Lung (tissue), 12 donors: ENCODE data around the gene IQCE. TPM values are rescaled to one million over a fixed set of nuclear protein-coding genes. Genes with fewer than 3 reads are reported as not detected.
"Not testable (repeated sequence)": the region's sequence is repeated elsewhere in the genome, so short reads cannot be mapped to it uniquely, and the experiment has no call there.

ENCODE experiments used
- ATAC-seq: fragments of 200-7000 bp; cut with Tn5 transposase; one replicate; pipeline ENCODE4 v1.9.1; 2020; ENCODE audit warnings: moderate number of reproducible peaks; ENCODE audit not compliant: insufficient read depth, low FRiP score
- DNase-seq, 3 donors: peaks; one replicate each; pipeline ENCODE4 v3.0.0-alpha.2; 2013 to 2017
- H3K27ac ChIP-seq, 2 donors: one replicate each; pipeline ENCODE4 v1.5.1; 2013; ENCODE audit warnings: mild to moderate bottlenecking in 2 of 2, moderate library complexity in 2 of 2, control low read depth in 1 of 2, inconsistent platforms in 1 of 2, low read depth in 1 of 2, low read length in 1 of 2
- H3K27me3 ChIP-seq, 3 donors: one replicate each; pipeline ENCODE4 v1.5.1; 2013; ENCODE audit warnings: low read length in 2 of 3; ENCODE audit not compliant: control insufficient read depth in 3 of 3, insufficient read depth in 3 of 3
- H3K36me3 ChIP-seq, 4 donors: one replicate each; pipeline ENCODE4 v1.5.1; 2013; ENCODE audit warnings: low read length in 4 of 4, mild to moderate bottlenecking in 1 of 4, moderate library complexity in 1 of 4; ENCODE audit not compliant: control insufficient read depth in 4 of 4, insufficient read depth in 4 of 4
- H3K4me1 ChIP-seq, 5 donors: one replicate each; pipeline ENCODE4 v1.5.1; 2013; ENCODE audit warnings: low read length in 5 of 5, mild to moderate bottlenecking in 2 of 5, moderate library complexity in 1 of 5; ENCODE audit not compliant: control insufficient read depth in 5 of 5, insufficient read depth in 5 of 5
- H3K4me3 ChIP-seq: one replicate; pipeline ENCODE4 v1.5.1; 2013; ENCODE audit warnings: mild to moderate bottlenecking, control low read depth, moderate library complexity
- H3K9ac ChIP-seq, 2 donors: one replicate each; pipeline ENCODE4 v1.5.1; 2013; ENCODE audit warnings: low read length in 2 of 2, control low read depth in 1 of 2; ENCODE audit not compliant: insufficient read depth in 1 of 2
- H3K9me3 ChIP-seq, 4 donors: one replicate each; pipeline ENCODE4 v1.5.1; 2013; ENCODE audit warnings: low read length in 3 of 4, mild to moderate bottlenecking in 1 of 4, moderate library complexity in 1 of 4; ENCODE audit not compliant: control insufficient read depth in 4 of 4, insufficient read depth in 3 of 4
- CTCF ChIP-seq: IDR thresholded peaks from 2 replicates; pipeline ENCODE4 v1.5.1; 2012; ENCODE audit warnings: mild to moderate bottlenecking; ENCODE audit errors: control extremely low read depth, extremely low read depth
- WGBS, 2 donors: extraction: QIAGEN DNeasy Blood & Tissue Kit; methylation state at CpG; one replicate each; pipeline ENCODE4 v1.1.7; 2013; 5-methylcytosine and 5-hydroxymethylcytosine counted together
- polyA plus RNA-seq, 2 donors: library from polyadenylated mRNA; stranded (reverse); fragments of 200-250 nt; gene quantifications; one replicate each; pipeline ENCODE4 v1.2.1, GENCODE V29; 2013
- total RNA-seq, 2 donors: library from RNA; depleted of rRNA in 1 of 2; stranded (reverse); fragments of >200 nt in 1 of 2; gene quantifications; one replicate each; pipeline ENCODE4 v1.2.1, GENCODE V29; 2014 to 2021
- donor health status: control.
- donor health status: control.
- donor health status: Bipolar disorder and iron deficiency.
- donor health status: healthy.
- donor health status: DM: yes; HTN: yes; CAD: no.

IQCE gene
- total and polyA plus RNA-seq, 4 donors: 8.1 to 29.0 (median 16.0) TPM

- no peaks in the 10 kb centered on the region for H3K9me3 ChIP-seq
- no peak for TF ChIP-seq CTCF
- no peak for ATAC-seq
- H3K9ac ChIP-seq: peak overlapping the region in 1 of 2 donors; percentile 68
- peak overlapping the region; percentile 77 for H3K4me3 ChIP-seq
- H3K27ac ChIP-seq: peak overlapping the region in 1 of 2 donors; percentile 97
- 5% methylated on average over 11 to 12 of the region's 12 CpGs for WGBS, 2 donors
- peaks cover 0 to 14% (median 8%) of the 10 kb centered on the region in 5 donors for H3K4me1 ChIP-seq
- no peak for DNase-seq
- peaks cover 0 to 13% (median 8%) of the 10 kb centered on the region in 4 donors for H3K36me3 ChIP-seq
- no peaks in the 10 kb centered on the region for H3K27me3 ChIP-seq
Measured at GRCh38 chr7:2554661-2555111, 4.1 kb upstream of the IQCE start.

- H3K9ac ChIP-seq: peak within 1 kb of the TSS; percentile 68 to 71
- H3K4me3 ChIP-seq: peak within 1 kb of the TSS; percentile 77
- ATAC-seq (peak; percentile 94), DNase-seq (peak; percentile 94 to 97 (median 96))
- H3K36me3 ChIP-seq: peaks cover 0 to 13% (median 7%) of the 10 kb centered on the region in 4 donors
- H3K9me3 ChIP-seq: no peaks in the 10 kb centered on the region
- peaks cover 0 to 17% (median 13%) of the 10 kb centered on the region in 5 donors for H3K4me1 ChIP-seq
- WGBS, 2 donors: 1% methylated on average over 71 to 79 of the region's 79 CpGs
- peak within 1 kb of the TSS; percentile 97 to 98 for H3K27ac ChIP-seq
- no peaks in the 10 kb centered on the region for H3K27me3 ChIP-seq
- TF ChIP-seq CTCF: peak; percentile 0
Measured at GRCh38 chr7:2555121-2556052, 3.4 kb upstream of the IQCE start, which contains the start of gene BRAT1. Gene BRAT1 (minus strand): TSS chr7:2555524. CDS start chr7:2554431, 1,093 bp downstream.

- 8 to 26% methylated on average over 33 to 53 of the region's 53 CpGs for WGBS, 2 donors
- Histone ChIP-seq H3K27ac (peak overlapping the region; percentile 61 to 77), H3K4me1 (peaks cover 0 to 11% (median 9%) of the 10 kb centered on the region in 5 donors), H3K9me3 (no peaks in the 10 kb centered on the region), H3K9ac (peak overlapping the region in 1 of 2 donors; percentile 46), H3K4me3 (peak overlapping the region; percentile 94), H3K27me3 (no peaks in the 10 kb centered on the region), H3K36me3 (peaks cover 0 to 2% (median under 1%) of the 10 kb centered on the region in 4 donors)
- TF ChIP-seq CTCF: no peak
- ATAC-seq (no peak), DNase-seq (peak in 1 of 3 donors; percentile 11)
Measured at GRCh38 chr7:2559283-2559950, 638 bp downstream of the IQCE start.

GRCh38 chr7:2563955-2564354, 5.2 kb downstream of the IQCE start:
- H3K36me3 ChIP-seq, H3K4me3 ChIP-seq, H3K27ac ChIP-seq, H3K9ac ChIP-seq, H3K27me3 ChIP-seq, DNase-seq, H3K9me3 ChIP-seq, ATAC-seq: not testable (repeated sequence)
- 98 to 99% methylated on average over 3 of the region's 3 CpGs for WGBS, 2 donors
- H3K4me1 ChIP-seq: peaks cover 0 to 26% (median 8%) of the 10 kb centered on the region in 5 donors
